H1 (cell line): ENCODE measurements around the gene MTM1.

ENCODE experiments used
- CBX5 ChIP-seq: fragments of 300-800, 300-1000 bp; sonication (generic); IDR thresholded peaks from 2 replicates; pipeline ENCODE4 v1.7.1; 2016; ENCODE audit warnings: antibody characterized with exemption, low read length, low read depth
- TF ChIP-seq, protein P1 (sequence below), 3 experiments: IDR thresholded peaks; 1 replicate in 2 of 3; 2 replicates in 1 of 3; pipeline versions ENCODE4 v1.5.1 to v1.6.1; 2011; ENCODE audit warnings: low read length in 3 of 3, mild to moderate bottlenecking in 3 of 3, inconsistent platforms in 2 of 3, low read depth in 1 of 3, moderate library complexity in 1 of 3; ENCODE audit not compliant: insufficient read depth in 1 of 3; ENCODE audit errors: control extremely low read depth in 1 of 3

DNA sequence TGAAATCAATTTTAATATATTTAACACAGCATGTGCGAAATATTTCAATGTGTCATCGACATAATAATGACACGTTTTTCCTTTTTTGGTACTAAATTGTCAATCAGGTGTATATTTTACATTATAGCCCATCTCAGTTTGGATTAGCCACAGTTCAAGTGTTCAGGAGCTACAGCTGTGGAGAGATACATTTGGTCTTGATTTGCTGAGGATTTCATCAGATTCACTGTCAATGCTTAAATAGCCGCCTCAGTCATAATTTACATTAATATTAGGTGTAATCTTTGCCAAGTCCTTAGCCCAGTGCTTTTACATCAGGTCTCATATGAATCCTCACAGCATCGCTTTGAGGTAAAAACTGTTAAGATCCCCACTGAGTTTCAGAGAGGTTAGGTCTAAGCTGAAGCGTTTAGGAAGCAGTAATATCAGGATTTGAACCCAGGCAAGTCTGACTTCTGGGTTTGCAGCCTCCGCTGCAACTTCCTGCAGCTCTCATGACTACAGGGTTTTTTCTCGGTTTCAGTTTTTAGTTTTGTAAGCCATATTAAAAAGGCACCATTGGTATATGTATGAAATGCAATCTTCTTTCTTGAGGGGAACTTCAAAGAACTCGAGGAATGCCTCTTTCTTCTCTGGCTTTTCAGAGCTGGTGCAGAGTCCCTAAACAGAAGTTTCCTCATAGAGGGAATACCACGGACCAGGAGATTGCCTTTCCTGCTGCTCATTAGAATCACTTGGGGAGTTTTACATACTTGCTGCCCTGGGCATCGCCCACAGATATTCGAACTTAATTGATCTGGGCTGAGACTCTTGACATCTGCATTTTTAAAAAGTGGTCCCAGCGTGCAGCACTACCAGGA, 6.4 kb downstream of the MTM1 start:
- TF ChIP-seq, protein P1, sequence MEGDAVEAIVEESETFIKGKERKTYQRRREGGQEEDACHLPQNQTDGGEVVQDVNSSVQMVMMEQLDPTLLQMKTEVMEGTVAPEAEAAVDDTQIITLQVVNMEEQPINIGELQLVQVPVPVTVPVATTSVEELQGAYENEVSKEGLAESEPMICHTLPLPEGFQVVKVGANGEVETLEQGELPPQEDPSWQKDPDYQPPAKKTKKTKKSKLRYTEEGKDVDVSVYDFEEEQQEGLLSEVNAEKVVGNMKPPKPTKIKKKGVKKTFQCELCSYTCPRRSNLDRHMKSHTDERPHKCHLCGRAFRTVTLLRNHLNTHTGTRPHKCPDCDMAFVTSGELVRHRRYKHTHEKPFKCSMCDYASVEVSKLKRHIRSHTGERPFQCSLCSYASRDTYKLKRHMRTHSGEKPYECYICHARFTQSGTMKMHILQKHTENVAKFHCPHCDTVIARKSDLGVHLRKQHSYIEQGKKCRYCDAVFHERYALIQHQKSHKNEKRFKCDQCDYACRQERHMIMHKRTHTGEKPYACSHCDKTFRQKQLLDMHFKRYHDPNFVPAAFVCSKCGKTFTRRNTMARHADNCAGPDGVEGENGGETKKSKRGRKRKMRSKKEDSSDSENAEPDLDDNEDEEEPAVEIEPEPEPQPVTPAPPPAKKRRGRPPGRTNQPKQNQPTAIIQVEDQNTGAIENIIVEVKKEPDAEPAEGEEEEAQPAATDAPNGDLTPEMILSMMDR (IDR thresholded peaks at IDR 0.05; ENCODE audit: control extremely low read depth in 1 of 3, insufficient read depth in 1 of 3, low read depth in 1 of 3, low read length in 3 of 3): no peak
- no peak for TF ChIP-seq CBX5
